Uterus (tissue), 2 donors: Measurements from ENCODE around the gene KCNQ2.

Experiments
- CTCF ChIP-seq, 4 experiments: fragments of 200-600 bp in 2 of 4; fragments of 450-650 bp in 2 of 4; sonication (generic) in 2 of 4; IDR thresholded peaks; one replicate each; pipeline ENCODE4 v1.5.1; 2016 to 2019; ENCODE audit warnings: antibody characterized with exemption in 4 of 4, mild to moderate bottlenecking in 2 of 4, moderate library complexity in 1 of 4
- POLR2A ChIP-seq, 2 donors: fragments of 450-650 bp; IDR thresholded peaks; one replicate each; pipeline ENCODE4 v1.6.1; 2016; ENCODE audit warnings: antibody characterized with exemption in 2 of 2, mild to moderate bottlenecking in 1 of 2, moderate library complexity in 1 of 2

GRCh38 chr20:63499338-63499969 lies 27.0 kb upstream of the KCNQ2 start:
- TF ChIP-seq CTCF (IDR thresholded peaks at IDR 0.05): no peak
- no peak for TF ChIP-seq POLR2A (IDR thresholded peaks at IDR 0.05)
